ENCODE data around the gene C14orf132. TPM values are rescaled to one million over a fixed set of nuclear protein-coding genes. Genes with fewer than 3 reads are reported as not detected.

The C14orf132 gene
- total RNA-seq, 1 donor from 2014 or later = 12.0 TPM

DNA sequence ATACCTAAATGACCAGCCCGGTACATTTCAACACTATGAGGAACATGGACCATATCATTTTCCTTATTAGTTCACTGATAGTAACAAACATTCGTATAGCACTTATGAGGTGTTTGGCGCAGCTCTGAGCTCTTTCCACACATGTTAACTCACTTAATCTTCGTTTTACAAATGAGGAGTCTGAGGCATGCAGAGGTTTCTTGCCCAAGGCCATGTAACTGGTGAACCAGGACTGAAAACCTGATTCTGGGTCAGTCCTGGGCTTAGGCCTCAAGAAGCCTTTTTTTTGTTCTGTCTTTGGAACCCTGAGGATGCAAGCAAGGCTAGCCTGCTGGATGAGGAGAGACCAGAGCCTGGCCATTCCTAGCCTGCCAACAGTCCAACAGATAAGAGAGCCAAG, 55.0 kb downstream of the C14orf132 start:
- no peak for DNase-seq (ENCODE audit: extremely low spot score in 2 of 2)
- peak overlapping the region; percentile 53 for H3K27ac ChIP-seq
- no peaks in the 10 kb centered on the region for H3K9me3 ChIP-seq
- H3K36me3 ChIP-seq = no peaks in the 10 kb centered on the region
- H3K27me3 ChIP-seq = no peaks in the 10 kb centered on the region
- intact Hi-C loops (cut with DNase I) = loop anchor here (2.0 to 10.0 kb wide), 2 partner anchors 55 to 99 kb away; partner anchors contain the start of gene C14orf132
- H3K4me1 ChIP-seq = peaks cover 31% of the 10 kb centered on the region
- H3K4me3 ChIP-seq = no peak overlapping the region
- TF ChIP-seq, protein P1, sequence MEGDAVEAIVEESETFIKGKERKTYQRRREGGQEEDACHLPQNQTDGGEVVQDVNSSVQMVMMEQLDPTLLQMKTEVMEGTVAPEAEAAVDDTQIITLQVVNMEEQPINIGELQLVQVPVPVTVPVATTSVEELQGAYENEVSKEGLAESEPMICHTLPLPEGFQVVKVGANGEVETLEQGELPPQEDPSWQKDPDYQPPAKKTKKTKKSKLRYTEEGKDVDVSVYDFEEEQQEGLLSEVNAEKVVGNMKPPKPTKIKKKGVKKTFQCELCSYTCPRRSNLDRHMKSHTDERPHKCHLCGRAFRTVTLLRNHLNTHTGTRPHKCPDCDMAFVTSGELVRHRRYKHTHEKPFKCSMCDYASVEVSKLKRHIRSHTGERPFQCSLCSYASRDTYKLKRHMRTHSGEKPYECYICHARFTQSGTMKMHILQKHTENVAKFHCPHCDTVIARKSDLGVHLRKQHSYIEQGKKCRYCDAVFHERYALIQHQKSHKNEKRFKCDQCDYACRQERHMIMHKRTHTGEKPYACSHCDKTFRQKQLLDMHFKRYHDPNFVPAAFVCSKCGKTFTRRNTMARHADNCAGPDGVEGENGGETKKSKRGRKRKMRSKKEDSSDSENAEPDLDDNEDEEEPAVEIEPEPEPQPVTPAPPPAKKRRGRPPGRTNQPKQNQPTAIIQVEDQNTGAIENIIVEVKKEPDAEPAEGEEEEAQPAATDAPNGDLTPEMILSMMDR (IDR thresholded peaks at IDR 0.05) = no peak
- TF ChIP-seq POLR2AphosphoS5 (IDR thresholded peaks at IDR 0.05; ENCODE audit: insufficient read depth in 1 of 2, low read depth in 1 of 2) = no peak
- TF ChIP-seq POLR2A (IDR thresholded peaks at IDR 0.05) = no peak

DNA sequence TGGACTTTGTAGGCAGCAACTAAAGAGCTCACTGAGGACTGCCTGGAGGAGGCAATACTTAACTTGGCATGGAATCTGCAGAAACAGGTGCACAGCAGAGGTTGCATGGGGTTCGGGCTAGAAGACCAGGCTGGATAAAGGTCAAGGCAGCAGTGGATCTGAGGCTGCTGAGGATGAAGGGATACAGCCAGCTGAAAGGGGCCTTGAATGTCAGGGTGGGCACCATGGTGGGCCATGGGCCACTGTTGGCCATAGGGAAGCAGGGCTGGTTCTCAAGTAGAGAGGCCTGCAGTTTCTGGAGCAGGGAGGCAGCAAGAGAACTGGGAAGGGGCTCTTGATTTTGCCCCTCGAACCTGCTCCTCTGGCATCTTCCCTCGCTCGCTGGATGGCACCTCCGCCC, 55.5 kb downstream of the C14orf132 start:
- intact Hi-C loops (cut with DNase I) = loop anchor here (2.0 to 10.0 kb wide), 2 partner anchors 56 to 100 kb away; partner anchors contain the start of gene C14orf132
- Histone ChIP-seq H3K4me1 (peaks cover 31% of the 10 kb centered on the region), H3K9me3 (no peaks in the 10 kb centered on the region), H3K27ac (peak overlapping the region; percentile 53), H3K27me3 (no peaks in the 10 kb centered on the region), H3K36me3 (no peaks in the 10 kb centered on the region), H3K4me3 (no peak overlapping the region)
- no peak for DNase-seq (ENCODE audit: extremely low spot score in 2 of 2)
- TF ChIP-seq, protein P1 (IDR thresholded peaks at IDR 0.05) = no peak
- no peak for TF ChIP-seq POLR2A (IDR thresholded peaks at IDR 0.05)
- no peak for TF ChIP-seq POLR2AphosphoS5 (IDR thresholded peaks at IDR 0.05; ENCODE audit: insufficient read depth in 1 of 2, low read depth in 1 of 2)

DNA sequence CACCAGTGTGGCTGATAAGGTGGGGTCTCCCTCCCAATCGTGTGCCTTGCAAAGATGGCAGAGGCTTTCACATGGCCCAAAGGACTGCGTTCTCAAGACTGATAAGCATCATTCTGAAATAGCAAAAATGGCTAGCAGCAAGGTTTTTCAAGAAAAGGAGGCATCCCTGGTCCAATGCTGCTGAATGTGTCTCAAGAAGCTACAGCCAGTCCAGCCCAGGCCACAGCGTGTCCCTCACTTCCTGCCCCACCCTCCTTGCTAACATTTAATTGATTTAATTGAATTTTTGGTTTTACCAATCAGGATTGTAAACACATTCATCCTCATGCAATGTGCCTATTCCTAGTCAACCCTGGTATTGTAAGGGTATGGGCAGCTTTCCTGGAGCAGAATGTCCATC, 55.9 kb downstream of the C14orf132 start:
- intact Hi-C loops (cut with DNase I) = loop anchor here (2.0 to 10.0 kb wide), 2 partner anchors 56 to 100 kb away; partner anchors contain the start of gene C14orf132
- Histone ChIP-seq H3K36me3 (no peaks in the 10 kb centered on the region), H3K27ac (peak overlapping the region; percentile 53), H3K27me3 (no peaks in the 10 kb centered on the region), H3K4me1 (peaks cover 33% of the 10 kb centered on the region), H3K4me3 (no peak overlapping the region), H3K9me3 (no peaks in the 10 kb centered on the region)
- no peak for DNase-seq (ENCODE audit: extremely low spot score in 2 of 2)
- no peak for TF ChIP-seq POLR2AphosphoS5 (IDR thresholded peaks at IDR 0.05; ENCODE audit: insufficient read depth in 1 of 2, low read depth in 1 of 2)
- TF ChIP-seq POLR2A (IDR thresholded peaks at IDR 0.05) = no peak
- TF ChIP-seq, protein P1 (IDR thresholded peaks at IDR 0.05) = no peak

DNA sequence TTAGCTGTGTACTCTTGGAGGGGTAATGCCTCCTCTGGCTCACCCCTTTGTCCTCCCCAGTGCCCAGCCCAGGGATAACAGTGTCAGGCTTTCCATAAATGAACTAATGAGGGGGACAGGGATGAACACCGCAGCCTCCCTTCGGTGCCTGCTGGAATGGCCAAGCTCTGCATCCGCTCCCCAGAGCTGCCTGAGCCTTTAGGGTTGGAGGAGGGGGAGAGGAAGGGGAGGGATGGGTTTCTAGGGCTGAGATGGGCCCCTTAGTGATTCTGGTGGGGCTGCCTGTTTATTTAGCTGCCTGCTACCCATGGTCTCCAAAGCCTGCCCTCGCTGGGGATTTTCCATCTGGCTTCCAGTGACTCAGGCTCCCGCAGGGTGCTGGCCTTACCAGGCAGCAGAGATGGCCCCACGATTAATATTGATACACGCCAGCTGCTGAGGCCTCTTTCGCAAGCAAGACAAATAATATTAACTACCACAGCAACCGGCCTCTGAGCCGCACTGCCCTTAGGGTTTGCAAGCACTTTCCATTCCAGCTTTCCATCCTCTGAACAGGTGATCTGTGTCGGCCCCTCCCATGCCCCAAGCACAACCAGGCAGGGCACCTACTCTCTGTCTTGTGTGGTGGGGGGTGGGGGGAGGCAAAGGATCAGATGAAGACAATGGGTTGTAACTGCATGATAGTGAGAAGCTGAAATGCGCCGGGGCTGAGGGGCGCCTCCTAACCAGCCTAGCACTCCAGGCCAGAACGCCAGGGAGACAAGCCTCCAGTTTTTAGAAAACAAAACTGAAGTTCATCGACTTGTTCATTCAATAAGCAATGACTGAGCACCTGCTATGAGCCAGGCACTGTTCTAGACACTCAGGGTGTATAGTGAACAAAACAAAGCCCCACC, 56.7 kb downstream of the C14orf132 start:
- Histone ChIP-seq H3K4me1 (peaks cover 36% of the 10 kb centered on the region), H3K27ac (peak overlapping the region; percentile 53), H3K4me3 (no peak overlapping the region), H3K36me3 (no peaks in the 10 kb centered on the region), H3K9me3 (no peaks in the 10 kb centered on the region), H3K27me3 (no peaks in the 10 kb centered on the region)
- no peak for TF ChIP-seq POLR2AphosphoS5 (IDR thresholded peaks at IDR 0.05; ENCODE audit: insufficient read depth in 1 of 2, low read depth in 1 of 2)
- TF ChIP-seq, protein P1 (IDR thresholded peaks at IDR 0.05) = no peak
- no peak for TF ChIP-seq POLR2A (IDR thresholded peaks at IDR 0.05)
- no peak for DNase-seq (ENCODE audit: extremely low spot score in 2 of 2)
- intact Hi-C loops (cut with DNase I) = loop anchor here (2.0 to 10.0 kb wide), 2 partner anchors 57 to 101 kb away; partner anchors contain the start of gene C14orf132
